Trophoblast cell (in vitro differentiated cells and primary cell): Measurements from ENCODE around the gene ERGIC1.

ENCODE experiments used
- DNase-seq, 2 donors: peaks; one replicate each; pipeline ENCODE4 v3.0.0-alpha.2; 2016
- H2AFZ ChIP-seq: 2 replicates; pipeline ENCODE4 v1.6.1; 2013; ENCODE audit warnings: low read length, moderate library complexity, mild to moderate bottlenecking; ENCODE audit not compliant: insufficient read depth, poor library complexity
- H2AK5ac ChIP-seq: 2 replicates; pipeline ENCODE4 v1.6.1; 2013; ENCODE audit warnings: mild to moderate bottlenecking, low read length
- H2BK120ac ChIP-seq: 2 replicates; pipeline ENCODE4 v1.6.1; 2013; ENCODE audit warnings: low read length, mild to moderate bottlenecking, moderate library complexity; ENCODE audit not compliant: insufficient read depth, poor library complexity
- H2BK12ac ChIP-seq: 2 replicates; pipeline ENCODE4 v1.6.1; 2013; ENCODE audit warnings: mild to moderate bottlenecking, low read length, moderate library complexity
- H2BK5ac ChIP-seq: 2 replicates; pipeline ENCODE4 v1.6.1; 2013; ENCODE audit warnings: low read length, low read depth, moderate library complexity, mild to moderate bottlenecking; ENCODE audit not compliant: poor library complexity
- H3K14ac ChIP-seq: 2 replicates; pipeline ENCODE4 v1.6.1; 2013; ENCODE audit warnings: mild to moderate bottlenecking, low read length
- H3K18ac ChIP-seq: 2 replicates; pipeline ENCODE4 v1.6.1; 2013; ENCODE audit warnings: mild to moderate bottlenecking, low read length
- H3K23ac ChIP-seq: 2 replicates; pipeline ENCODE4 v1.6.1; 2013; ENCODE audit warnings: low read length
- H3K27ac ChIP-seq: 2 replicates; pipeline ENCODE4 v1.5.1; 2013; ENCODE audit warnings: low read depth, mild to moderate bottlenecking, inconsistent platforms, low read length, moderate library complexity
- H3K27me3 ChIP-seq: 2 replicates; pipeline ENCODE4 v1.6.1; 2013; ENCODE audit warnings: inconsistent platforms, mild to moderate bottlenecking, low read length, moderate library complexity; ENCODE audit not compliant: insufficient read depth
- H3K36me3 ChIP-seq, 2 experiments: 1 replicate in 1 of 2; 2 replicates in 1 of 2; pipeline ENCODE4 v1.6.1; 2013; ENCODE audit warnings: low read length in 2 of 2, mild to moderate bottlenecking in 2 of 2, moderate library complexity in 1 of 2; ENCODE audit not compliant: insufficient read depth in 2 of 2, control insufficient read depth in 1 of 2
- H3K4ac ChIP-seq: 2 replicates; pipeline ENCODE4 v1.6.1; 2013; ENCODE audit warnings: low read depth, mild to moderate bottlenecking, low read length, moderate library complexity
- H3K4me1 ChIP-seq, 2 experiments: 1 replicate in 1 of 2; 2 replicates in 1 of 2; pipeline ENCODE4 v1.6.1; 2013; ENCODE audit warnings: low read length in 2 of 2, mild to moderate bottlenecking in 2 of 2, moderate library complexity in 1 of 2; ENCODE audit not compliant: insufficient read depth in 2 of 2, control insufficient read depth in 1 of 2
- H3K4me2 ChIP-seq: 2 replicates; pipeline ENCODE4 v1.6.1; 2013; ENCODE audit warnings: inconsistent platforms, mild to moderate bottlenecking, low read length, moderate library complexity
- H3K4me3 ChIP-seq: 2 replicates; pipeline ENCODE4 v1.5.1; 2013; ENCODE audit warnings: mild to moderate bottlenecking, low read depth, low read length, inconsistent platforms
- H3K79me1 ChIP-seq: one replicate; pipeline ENCODE4 v1.6.1; 2013; ENCODE audit warnings: low read length
- H3K79me2 ChIP-seq: 2 replicates; pipeline ENCODE4 v1.6.1; 2013; ENCODE audit warnings: low read length, mild to moderate bottlenecking; ENCODE audit not compliant: control insufficient read depth, insufficient read depth, poor library complexity
- H3K9ac ChIP-seq: 2 replicates; pipeline ENCODE4 v1.6.1; 2013; ENCODE audit warnings: mild to moderate bottlenecking, low read length
- H3K9me3 ChIP-seq: 2 replicates; pipeline ENCODE4 v1.6.1; 2013; ENCODE audit warnings: low read depth, mild to moderate bottlenecking, control low read depth, inconsistent platforms, low read length; ENCODE audit not compliant: insufficient read depth
- H4K12ac ChIP-seq: 2 replicates; pipeline ENCODE4 v1.6.1; 2013; ENCODE audit warnings: low read depth, mild to moderate bottlenecking, low read length, moderate library complexity
- H4K8ac ChIP-seq: 2 replicates; pipeline ENCODE4 v1.6.1; 2013; ENCODE audit warnings: low read depth, mild to moderate bottlenecking, low read length, moderate library complexity
- H4K91ac ChIP-seq: one replicate; pipeline ENCODE4 v1.6.1; 2013; ENCODE audit warnings: low read depth, mild to moderate bottlenecking, low read length, moderate library complexity
- WGBS: extraction: QIAGEN DNeasy Blood & Tissue Kit; methylation state at CpG from one replicate; pipeline ENCODE4 v1.1.7; 2013; ENCODE audit warnings: missing lambda C conversion rate; ENCODE audit not compliant: insufficient read length, insufficient coverage; ENCODE audit errors: extremely low coverage; 5-methylcytosine and 5-hydroxymethylcytosine counted together

ERGIC1 gene

DNA sequence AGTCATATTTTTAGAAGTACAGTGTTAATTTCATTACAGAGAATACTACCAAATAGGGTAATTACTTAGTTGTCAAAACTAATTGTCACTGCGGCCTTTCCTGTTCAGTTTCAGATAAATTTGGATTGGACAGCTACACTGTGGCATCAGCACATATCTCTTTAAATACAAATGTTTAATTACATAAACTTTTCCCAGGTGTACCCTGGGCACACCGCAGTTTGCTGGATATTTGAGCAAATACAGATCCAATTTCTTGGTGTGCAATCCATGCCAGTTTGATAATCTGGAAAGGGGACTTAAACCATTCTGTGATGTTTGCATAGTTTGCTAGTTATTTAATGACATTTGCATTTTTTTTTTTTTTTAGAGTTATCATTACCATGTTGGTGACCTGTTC, 160.4 kb downstream of the ERGIC1 start:
- H3K4me2 ChIP-seq: no peak overlapping the region
- H2BK5ac ChIP-seq: no peak overlapping the region
- no peak overlapping the region for H4K12ac ChIP-seq
- H3K9me3 ChIP-seq: no peaks in the 10 kb centered on the region
- H3K14ac ChIP-seq: no peak overlapping the region
- H4K8ac ChIP-seq: no peak overlapping the region
- no peak overlapping the region for H3K27ac ChIP-seq
- no peak for DNase-seq
- no peak overlapping the region for H3K18ac ChIP-seq
- no peak overlapping the region for H3K23ac ChIP-seq
- WGBS: no CpG with 5 or more reads among the region's 2 CpGs
- H3K4me1 ChIP-seq: no peaks in the 10 kb centered on the region
- H3K4me3 ChIP-seq: no peak overlapping the region
- H2BK120ac ChIP-seq: no peak overlapping the region
- no peak overlapping the region for H2AK5ac ChIP-seq
- no peak overlapping the region for H2BK12ac ChIP-seq
- H3K36me3 ChIP-seq: peaks cover 21% of the 10 kb centered on the region in 2 experiments
- no peak overlapping the region for H3K9ac ChIP-seq
- no peaks in the 10 kb centered on the region for H3K79me1 ChIP-seq
- H3K79me2 ChIP-seq: peaks cover 2% of the 10 kb centered on the region
- H3K27me3 ChIP-seq: no peaks in the 10 kb centered on the region
- H4K91ac ChIP-seq: no peak overlapping the region
- H2AFZ ChIP-seq: no peak overlapping the region
- no peak overlapping the region for H3K4ac ChIP-seq

DNA sequence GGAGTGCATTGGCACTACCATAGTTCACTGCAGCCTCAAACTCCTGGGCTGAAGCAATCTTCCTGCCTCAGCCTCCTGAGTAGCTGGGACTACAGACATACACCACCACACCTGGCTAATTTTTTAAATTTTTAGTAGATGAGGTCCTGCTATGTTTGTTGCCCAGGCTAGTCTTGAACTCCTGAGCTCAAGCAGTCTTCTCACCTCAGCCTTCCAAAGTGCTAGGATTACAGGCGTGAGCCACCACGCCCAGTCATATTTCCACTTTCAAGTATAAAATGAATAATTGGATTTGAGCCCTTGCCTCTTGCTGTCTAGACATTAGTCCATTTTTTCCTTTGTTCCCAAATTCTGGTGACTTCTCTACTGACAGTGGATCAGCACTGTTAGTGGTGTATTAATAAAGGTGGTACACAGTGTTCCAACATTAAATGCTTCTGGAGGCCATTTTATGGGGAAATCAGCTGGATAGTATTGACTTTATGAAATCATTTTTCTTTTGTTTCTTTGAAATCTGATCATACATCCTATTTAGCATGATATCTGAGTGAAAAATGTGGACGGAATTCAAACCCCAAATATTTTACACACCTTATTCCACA, 165.4 kb downstream of the ERGIC1 start:
- Histone ChIP-seq H3K9ac (no peak overlapping the region), H3K23ac (no peak overlapping the region), H3K4me2 (no peak overlapping the region), H2BK120ac (no peak overlapping the region), H3K14ac (no peak overlapping the region), H4K12ac (no peak overlapping the region), H3K4me3 (no peak overlapping the region), H3K36me3 (peaks cover 12 to 13% of the 10 kb centered on the region in 2 experiments), H3K4me1 (no peaks in the 10 kb centered on the region), H2AK5ac (no peak overlapping the region), H3K18ac (no peak overlapping the region), H3K79me1 (no peaks in the 10 kb centered on the region), H3K4ac (peak overlapping the region; percentile 46), H3K79me2 (peaks cover 2% of the 10 kb centered on the region), H2AFZ (no peak overlapping the region), H3K9me3 (peaks cover 1% of the 10 kb centered on the region), H4K91ac (no peak overlapping the region), H2BK12ac (no peak overlapping the region), H2BK5ac (no peak overlapping the region), H3K27me3 (no peaks in the 10 kb centered on the region), H3K27ac (no peak overlapping the region), H4K8ac (no peak overlapping the region)
- WGBS: no CpG with 5 or more reads among the region's 3 CpGs
- DNase-seq: peak; percentile 39 to 73

DNA sequence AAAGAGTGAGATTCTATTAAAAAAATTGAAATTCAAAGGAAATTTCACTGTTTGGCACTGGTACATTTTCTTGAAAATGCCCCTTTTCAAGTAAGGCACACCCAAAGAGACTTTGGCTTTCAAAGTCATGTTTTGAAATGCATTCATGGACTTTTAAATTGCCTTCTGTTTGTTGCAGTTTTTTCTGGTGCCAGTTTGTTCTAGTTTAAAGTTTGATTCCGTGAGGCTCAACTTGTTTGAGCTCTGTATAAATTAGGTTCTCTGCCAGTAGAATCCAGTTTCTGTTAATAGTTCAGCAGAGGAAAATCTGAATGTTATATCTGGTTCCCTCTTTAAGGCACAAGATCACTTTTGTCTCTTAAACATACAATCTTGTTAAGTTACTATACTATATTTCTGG, 165.9 kb downstream of the ERGIC1 start:
- Histone ChIP-seq H2BK120ac (no peak overlapping the region), H3K23ac (no peak overlapping the region), H3K79me2 (peaks cover 2% of the 10 kb centered on the region), H4K91ac (no peak overlapping the region), H2AK5ac (no peak overlapping the region), H4K12ac (no peak overlapping the region), H3K4ac (no peak overlapping the region), H3K4me1 (no peaks in the 10 kb centered on the region), H3K4me3 (no peak overlapping the region), H3K27me3 (no peaks in the 10 kb centered on the region), H3K9me3 (peaks cover 1% of the 10 kb centered on the region), H3K36me3 (peaks cover 11 to 12% of the 10 kb centered on the region in 2 experiments), H3K4me2 (no peak overlapping the region), H2AFZ (no peak overlapping the region), H2BK5ac (no peak overlapping the region), H2BK12ac (no peak overlapping the region), H3K9ac (no peak overlapping the region), H3K27ac (no peak overlapping the region), H3K18ac (no peak overlapping the region), H3K14ac (no peak overlapping the region), H4K8ac (no peak overlapping the region), H3K79me1 (no peaks in the 10 kb centered on the region)
- no peak for DNase-seq
- WGBS: no CpG with 5 or more reads among the region's 1 CpG

DNA sequence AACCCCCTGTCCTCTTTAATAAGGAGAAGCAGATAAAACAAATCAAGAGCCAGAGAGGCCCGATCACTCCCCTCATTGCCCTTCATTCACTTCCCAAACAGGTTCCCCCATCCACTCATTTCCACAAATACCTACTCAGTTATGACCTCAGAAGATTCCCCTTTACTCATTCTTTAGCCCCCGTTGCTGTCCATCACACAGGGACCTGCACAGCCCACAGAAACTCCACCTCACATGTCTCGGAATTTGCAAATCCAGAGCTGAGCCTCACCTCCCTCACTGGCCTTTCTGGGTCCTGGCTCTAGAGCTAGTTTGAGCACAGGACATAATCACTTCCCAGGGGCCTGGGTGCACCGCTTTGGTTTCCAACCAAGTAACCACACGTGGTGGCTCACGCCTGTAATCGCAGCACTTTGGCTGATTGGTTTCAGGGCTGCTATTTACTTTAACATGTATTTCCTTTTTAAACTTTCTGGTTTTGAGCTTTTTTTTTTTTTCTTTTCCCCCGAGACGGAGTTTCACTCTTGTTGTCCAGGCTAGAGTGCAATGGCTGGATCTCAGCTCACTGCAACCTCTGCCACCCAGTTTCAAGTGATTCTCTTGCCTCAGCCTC, 167.3 kb downstream of the ERGIC1 start:
- no peak overlapping the region for H3K4ac ChIP-seq
- no peak overlapping the region for H2AFZ ChIP-seq
- H3K9me3 ChIP-seq: peaks cover 1% of the 10 kb centered on the region
- H3K79me1 ChIP-seq: no peaks in the 10 kb centered on the region
- WGBS: no CpG with 5 or more reads among the region's 9 CpGs
- no peak overlapping the region for H3K14ac ChIP-seq
- no peaks in the 10 kb centered on the region for H3K27me3 ChIP-seq
- no peak overlapping the region for H2BK12ac ChIP-seq
- H2AK5ac ChIP-seq: no peak overlapping the region
- H3K36me3 ChIP-seq: peaks cover 2 to 3% of the 10 kb centered on the region in 2 experiments
- H4K91ac ChIP-seq: no peak overlapping the region
- peak overlapping the region; percentile 51 for H3K18ac ChIP-seq
- H4K12ac ChIP-seq: no peak overlapping the region
- no peak overlapping the region for H3K4me2 ChIP-seq
- no peak overlapping the region for H3K9ac ChIP-seq
- no peak overlapping the region for H3K23ac ChIP-seq
- H3K27ac ChIP-seq: no peak overlapping the region
- no peak overlapping the region for H2BK5ac ChIP-seq
- H2BK120ac ChIP-seq: no peak overlapping the region
- no peak overlapping the region for H4K8ac ChIP-seq
- DNase-seq: no peak
- H3K79me2 ChIP-seq: peaks cover 2% of the 10 kb centered on the region
- H3K4me3 ChIP-seq: no peak overlapping the region
- no peaks in the 10 kb centered on the region for H3K4me1 ChIP-seq
